ENCODE data around the gene USH2A. TPM values are rescaled to one million over a fixed set of nuclear protein-coding genes. Genes with fewer than 3 reads are reported as not detected.
A peak's percentile ranks its signal among the peaks of the same experiment; 100 is the strongest.

USH2A gene
- polyA plus RNA-seq, 3 donors: not detected

DNA sequence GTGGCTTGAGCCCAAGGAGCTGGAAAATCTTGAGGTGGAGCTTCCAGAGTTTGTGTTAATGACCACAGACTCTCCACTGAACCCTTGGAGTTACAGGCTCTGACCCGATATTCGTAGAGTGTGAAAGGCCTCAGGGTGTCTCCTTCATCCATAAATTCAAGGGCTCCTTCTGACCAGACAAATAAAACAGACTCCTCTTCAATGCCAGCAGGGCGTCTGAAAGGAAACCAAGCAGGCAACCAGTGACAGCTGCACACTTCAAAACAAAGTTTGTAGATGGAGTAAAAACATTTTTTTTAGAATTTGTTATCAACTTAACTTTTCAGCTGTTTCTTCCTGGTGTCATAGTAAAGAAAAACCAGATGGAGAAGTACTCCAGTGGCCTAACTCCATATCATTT is 695.1 kb downstream of the USH2A start:
- peaks cover 0 to 9% (median 1%) of the 10 kb centered on the region in 7 donors for H3K9me3 Mint-ChIP-seq
- no CpG with 5 or more reads among the region's 3 CpGs for WGBS (ENCODE audit: insufficient coverage)
- H3K27me3 Mint-ChIP-seq (ENCODE audit: low read depth in 3 of 3): no peaks in the 10 kb centered on the region
- Histone ChIP-seq H3K27me3 (ENCODE audit: control insufficient read depth in 2 of 2, insufficient read depth in 2 of 2, low read length in 2 of 2) (no peaks in the 10 kb centered on the region), H2AFZ (ENCODE audit: insufficient read depth, low read depth, low read length, poor library complexity, severe bottlenecking) (no peak overlapping the region), H3K4me2 (replicated peaks; ENCODE audit: extremely low read depth, low read length, poor library complexity, severe bottlenecking) (no peak overlapping the region), H3K9ac (ENCODE audit: insufficient read depth, low read length, poor library complexity, severe bottlenecking) (no peak overlapping the region), H3K27ac (ENCODE audit: low read depth in 1 of 2, low read length in 2 of 2) (no peak overlapping the region), H4K20me1 (ENCODE audit: insufficient read depth, low read length) (no peaks in the 10 kb centered on the region), H3K79me2 (ENCODE audit: insufficient read depth, low read length) (no peaks in the 10 kb centered on the region), H3K4me1 (ENCODE audit: control insufficient read depth in 1 of 2, insufficient read depth in 2 of 2, low read length in 2 of 2) (no peaks in the 10 kb centered on the region), H3K36me3 (replicated peaks in 1 of 2; ENCODE audit: control insufficient read depth in 1 of 2, insufficient read depth in 2 of 2, low read length in 2 of 2) (no peaks in the 10 kb centered on the region), H3K4me3 (replicated peaks in 1 of 3; ENCODE audit: low read depth in 2 of 3, low read length in 3 of 3) (no peak overlapping the region), H3K9me3 (replicated peaks in 1 of 2; ENCODE audit: control insufficient read depth in 1 of 2, insufficient read depth in 1 of 2, low read length in 2 of 2) (no peaks in the 10 kb centered on the region)
- H3K27ac Mint-ChIP-seq: peak overlapping the region in 1 of 7 donors; percentile 13
- intact Hi-C loops (cut with micrococcal nuclease): no loop called here
- H3K4me1 Mint-ChIP-seq: no peaks in the 10 kb centered on the region
- TF ChIP-seq CTCF (IDR thresholded peaks at IDR 0.05): no peak
- no peaks in the 10 kb centered on the region for H3K36me3 Mint-ChIP-seq
- no peak for DNase-seq
- no peak overlapping the region for H3K4me3 Mint-ChIP-seq

DNA sequence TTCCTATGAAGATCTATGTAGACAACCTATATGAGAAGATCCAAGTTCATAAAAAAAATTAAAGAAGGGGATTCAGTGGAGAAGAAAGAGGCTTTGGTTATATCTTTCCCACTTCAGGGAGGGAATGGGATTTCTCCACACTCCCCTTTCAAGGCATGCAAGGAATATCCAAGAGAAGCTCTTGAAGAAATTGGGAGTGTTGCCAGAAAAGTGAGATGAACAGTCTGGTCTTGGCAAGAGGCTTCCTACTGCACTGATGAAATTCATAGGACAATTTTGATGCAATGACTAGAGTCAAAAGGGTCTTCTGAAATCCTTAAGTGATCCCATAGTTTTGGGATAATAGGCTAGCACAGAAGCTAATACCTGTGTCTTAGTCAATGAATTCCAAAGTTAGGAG is 703.1 kb downstream of the USH2A start:
- intact Hi-C loops (cut with micrococcal nuclease): no loop called here
- H3K27ac Mint-ChIP-seq: no peak overlapping the region
- no peaks in the 10 kb centered on the region for H3K27me3 Mint-ChIP-seq (ENCODE audit: low read depth in 3 of 3)

More for the DNA sequence above, 703.1 kb downstream of the USH2A start:
- Mint-ChIP-seq H3K9me3 (peaks cover 0 to 8% (median 3%) of the 10 kb centered on the region in 7 donors), H3K4me3 (no peak overlapping the region), H3K4me1 (no peaks in the 10 kb centered on the region), H3K36me3 (no peaks in the 10 kb centered on the region)
- H3K9ac ChIP-seq (ENCODE audit: insufficient read depth, low read length, poor library complexity, severe bottlenecking): no peak overlapping the region
- H3K27ac ChIP-seq (ENCODE audit: low read depth in 1 of 2, low read length in 2 of 2): no peak overlapping the region
- no peak overlapping the region for H2AFZ ChIP-seq (ENCODE audit: insufficient read depth, low read depth, low read length, poor library complexity, severe bottlenecking)
- H3K4me3 ChIP-seq (replicated peaks in 1 of 3; ENCODE audit: low read depth in 2 of 3, low read length in 3 of 3): no peak overlapping the region
- no peaks in the 10 kb centered on the region for H3K4me1 ChIP-seq (ENCODE audit: control insufficient read depth in 1 of 2, insufficient read depth in 2 of 2, low read length in 2 of 2)
- TF ChIP-seq CTCF (IDR thresholded peaks at IDR 0.05): no peak
- no peaks in the 10 kb centered on the region for H3K27me3 ChIP-seq (ENCODE audit: control insufficient read depth in 2 of 2, insufficient read depth in 2 of 2, low read length in 2 of 2)
- no peak overlapping the region for H3K4me2 ChIP-seq (replicated peaks; ENCODE audit: extremely low read depth, low read length, poor library complexity, severe bottlenecking)
- H3K36me3 ChIP-seq (replicated peaks in 1 of 2; ENCODE audit: control insufficient read depth in 1 of 2, insufficient read depth in 2 of 2, low read length in 2 of 2): no peaks in the 10 kb centered on the region
- no peaks in the 10 kb centered on the region for H4K20me1 ChIP-seq (ENCODE audit: insufficient read depth, low read length)
- no peak for DNase-seq
- no peaks in the 10 kb centered on the region for H3K79me2 ChIP-seq (ENCODE audit: insufficient read depth, low read length)
- no peaks in the 10 kb centered on the region for H3K9me3 ChIP-seq (replicated peaks in 1 of 2; ENCODE audit: control insufficient read depth in 1 of 2, insufficient read depth in 1 of 2, low read length in 2 of 2)
